ENCODE results near the gene ARRB1. TPM values are rescaled to one million over a fixed set of nuclear protein-coding genes. Genes with fewer than 3 reads are reported as not detected.

Gene ARRB1
- polyA plus RNA-seq, 2 of the 4 experiments (the other 2 are of a cell fraction): 6.8 to 14.3 TPM

- 2% methylated on average over 8 of the region's 8 CpGs for WGBS (ENCODE audit: missing lambda C conversion rate)
- ChIA-PET CTCF (interaction anchor here (0.6 to 5.3 kb wide), 11 partner anchors 10 to 347 kb away, joined by 3 to 43 read pairs (median 8); partner anchors contain the start of gene TPBGL), POLR2A (interaction anchor here (1.1 kb wide), 1 partner anchor 10 kb away, joined by 3 read pairs; no protein-coding TSS in a partner anchor)
- Histone ChIP-seq H3K4me1 (no peaks in the 10 kb centered on the region), H3K4me2 (no peak overlapping the region), H3K27ac (no peak overlapping the region), H3K9me3 (no peaks in the 10 kb centered on the region), H3K4me3 (no peak overlapping the region)
- DNase-seq (ENCODE audit: low read depth in 1 of 2, low spot score in 1 of 2) (peak; percentile 79 to 80), FAIRE-seq (no peak), ATAC-seq (peak; percentile 87 to 98)
- peak in 1 of 2 experiments; percentile 21; a peak in 1 of 5 replicates for TF ChIP-seq RAD21 (conservative IDR thresholded peaks at IDR 0.05 in 1 of 2, IDR thresholded peaks at IDR 0.05 in 1 of 2)
- no peak for TF ChIP-seq HOXA7 (CRISPR knock-in tag; IDR thresholded peaks at IDR 0.05)
- 0 out of 2 replicates have a peak, but pooled peaks have one; percentile 51 for TF ChIP-seq EHF (CRISPR knock-in tag; IDR thresholded peaks at IDR 0.05)
- no peak for TF ChIP-seq KDM5A (IDR thresholded peaks at IDR 0.05)
- no peak for TF ChIP-seq PBX3 (IDR thresholded peaks at IDR 0.05)
- TF ChIP-seq SREBF2 (IDR thresholded peaks at IDR 0.05): no peak
- TF ChIP-seq JUNB (IDR thresholded peaks at IDR 0.05): no peak
- no peak for TF ChIP-seq TFCP2L1 (CRISPR knock-in tag; IDR thresholded peaks at IDR 0.05)
- no peak for TF ChIP-seq GATA3 (IDR thresholded peaks at IDR 0.05; ENCODE audit: borderline replicate concordance)
- no peak for TF ChIP-seq MAFK (IDR thresholded peaks at IDR 0.05; ENCODE audit: partially characterized antibody)
- TF ChIP-seq ZSCAN20 (CRISPR knock-in tag; IDR thresholded peaks at IDR 0.05): no peak; the same call in 1 of the 2 replicates
- no peak for TF ChIP-seq CBX2 (IDR thresholded peaks at IDR 0.05; ENCODE audit: borderline replicate concordance, low read depth)
- no peak for TF ChIP-seq RFX5 (IDR thresholded peaks at IDR 0.05)
- TF ChIP-seq EHMT2 (IDR thresholded peaks at IDR 0.05; ENCODE audit: low read depth): peak; percentile 99
- TF ChIP-seq MYC (IDR thresholded peaks at IDR 0.05; ENCODE audit: borderline replicate concordance, low read length): no peak
- TF ChIP-seq REST (IDR thresholded peaks at IDR 0.05): peak; percentile 99
- TF ChIP-seq NR3C1 (IDR thresholded peaks at IDR 0.05): no peak
- TF ChIP-seq NFE2L2 (conservative IDR thresholded peaks at IDR 0.05; ENCODE audit: low read length): no peak
- no peak for TF ChIP-seq E2F6 (IDR thresholded peaks at IDR 0.05; ENCODE audit: borderline replicate concordance, low read depth)
- TF ChIP-seq TP53 (CRISPR knock-in tag; IDR thresholded peaks at IDR 0.05): no peak
- TF ChIP-seq SMC3 (IDR thresholded peaks at IDR 0.05): 0 out of 3 replicates have a peak, but pooled peaks have one; percentile 15
- no peak for TF ChIP-seq POLR2A (IDR thresholded peaks at IDR 0.05; ENCODE audit: low read length)
- no peak for TF ChIP-seq RARB (CRISPR knock-in tag; IDR thresholded peaks at IDR 0.05)
- TF ChIP-seq FOSL2 (IDR thresholded peaks at IDR 0.05): no peak
- TF ChIP-seq FOSL2 (CRISPR knock-in tag; IDR thresholded peaks at IDR 0.05): no peak
- TF ChIP-seq ATOH8 (CRISPR knock-in tag; IDR thresholded peaks at IDR 0.05; ENCODE audit: low read depth): no peak
- no peak for TF ChIP-seq CBX8 (IDR thresholded peaks at IDR 0.05)
- no peak for TF ChIP-seq ZNF302 (CRISPR knock-in tag; IDR thresholded peaks at IDR 0.05)
- TF ChIP-seq ESRRA (IDR thresholded peaks at IDR 0.05; ENCODE audit: borderline replicate concordance, low read length): no peak
- TF ChIP-seq BCL3 (IDR thresholded peaks at IDR 0.05): no peak
- no peak for TF ChIP-seq CHD2 (IDR thresholded peaks at IDR 0.05; ENCODE audit: low read length, partially characterized antibody)
- TF ChIP-seq HOXB13 (CRISPR knock-in tag; IDR thresholded peaks at IDR 0.05; ENCODE audit: low read depth): peak; percentile 78; the same call in 1 of the 2 replicates
- no peak for TF ChIP-seq HES2 (IDR thresholded peaks at IDR 0.05)
- TF ChIP-seq JUN (IDR thresholded peaks at IDR 0.05): no peak
- TF ChIP-seq FOSB (CRISPR knock-in tag; IDR thresholded peaks at IDR 0.05): no peak
- 0 out of 2 replicates have a peak, but pooled peaks have one; percentile 72 for TF ChIP-seq HOXB5 (CRISPR knock-in tag; IDR thresholded peaks at IDR 0.05)
Measured at GRCh38 chr11:75214411-75214821, 137.0 kb downstream of the ARRB1 start.

All from A549 (cell line).